Measurements from ENCODE around the gene JSRP1.

JSRP1 gene

DNA sequence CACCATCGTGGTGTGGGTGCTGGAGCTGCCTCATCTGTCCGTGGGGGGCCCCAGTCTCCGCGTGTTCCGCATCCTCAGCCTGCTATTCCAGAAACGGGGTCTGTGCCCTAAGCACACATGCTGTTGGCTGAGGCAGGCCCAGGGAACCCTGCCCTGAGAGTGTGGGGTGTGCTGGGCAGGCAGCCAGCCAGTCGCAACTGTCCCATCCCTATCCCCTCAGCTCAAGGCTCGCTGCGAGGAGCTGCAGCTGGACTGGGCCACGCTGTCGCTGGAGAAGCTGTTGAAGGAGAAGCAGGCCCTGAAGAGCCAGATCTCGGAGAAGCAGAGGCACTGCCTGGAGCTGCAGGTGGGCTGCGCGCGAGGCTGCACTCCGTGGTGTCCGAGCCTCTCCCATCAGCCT lies 42.0 kb downstream of the JSRP1 start:
- no peak for DNase-seq

DNA sequence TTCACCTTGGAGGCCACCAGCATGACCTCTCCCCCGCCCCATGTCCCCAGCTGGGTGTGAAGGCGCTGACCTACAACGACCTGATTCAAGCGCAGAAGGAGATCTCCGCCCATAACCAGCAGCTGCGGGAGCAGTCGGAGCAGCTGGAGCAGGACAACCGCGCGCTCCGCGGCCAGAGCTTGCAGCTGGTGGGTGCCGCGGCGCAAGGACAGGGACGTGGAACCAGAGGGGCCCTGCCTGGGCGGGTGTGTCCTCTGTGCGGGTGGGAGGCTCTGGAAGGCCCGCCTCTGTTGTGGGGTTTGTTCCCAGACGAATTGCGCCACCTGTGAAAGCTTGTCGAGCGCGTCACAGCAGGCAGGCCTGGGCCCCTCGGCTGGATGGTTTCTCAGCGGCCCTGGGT lies 42.4 kb downstream of the JSRP1 start:
- no peak for DNase-seq

DNA sequence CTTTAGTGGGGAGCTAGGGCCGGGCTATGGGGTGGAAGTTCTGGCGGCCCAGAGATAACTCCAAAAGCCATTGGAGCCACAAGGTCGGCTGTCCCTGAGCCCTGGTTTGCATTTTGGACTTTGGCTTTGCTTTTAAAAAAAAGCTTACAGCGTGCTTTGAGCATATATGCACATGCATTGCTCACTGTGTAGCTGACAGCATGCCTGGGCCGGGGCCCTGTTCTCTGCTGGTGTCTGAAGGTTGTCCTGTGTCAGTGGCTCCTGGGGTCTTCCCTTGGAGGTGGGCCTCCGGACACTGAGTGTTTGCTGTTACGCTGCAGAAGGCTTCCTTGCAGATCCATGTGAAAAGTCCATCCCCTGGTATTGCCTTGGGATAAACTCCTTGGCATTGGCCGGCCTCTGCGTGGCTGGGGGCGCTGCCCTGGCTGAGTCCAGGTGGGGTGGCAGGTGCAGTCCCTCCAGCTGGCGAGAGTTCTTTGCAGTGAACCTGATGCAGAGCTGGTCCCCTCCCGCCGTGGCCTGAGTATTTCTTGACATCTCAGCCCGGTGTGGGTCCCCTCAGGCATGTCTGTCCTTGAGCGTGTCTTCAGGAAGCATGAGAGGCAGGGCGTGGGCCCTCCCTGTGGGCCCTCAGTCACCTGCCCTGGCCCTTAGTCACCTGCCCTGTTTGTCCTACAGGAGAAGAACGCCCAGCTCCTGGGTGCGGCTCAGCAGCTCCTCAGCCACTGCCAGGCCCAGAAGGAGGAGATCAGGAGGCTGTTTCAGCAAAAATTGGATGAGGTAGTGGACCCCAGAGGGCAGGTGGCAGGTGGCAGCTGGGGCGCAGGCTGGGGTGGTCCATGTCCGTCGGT lies 43.1 kb downstream of the JSRP1 start:
- no peak for DNase-seq

GRCh38 chr19:2210987-2211740 lies 45.1 kb downstream of the JSRP1 start:
- DNase-seq, result no peak

DNA sequence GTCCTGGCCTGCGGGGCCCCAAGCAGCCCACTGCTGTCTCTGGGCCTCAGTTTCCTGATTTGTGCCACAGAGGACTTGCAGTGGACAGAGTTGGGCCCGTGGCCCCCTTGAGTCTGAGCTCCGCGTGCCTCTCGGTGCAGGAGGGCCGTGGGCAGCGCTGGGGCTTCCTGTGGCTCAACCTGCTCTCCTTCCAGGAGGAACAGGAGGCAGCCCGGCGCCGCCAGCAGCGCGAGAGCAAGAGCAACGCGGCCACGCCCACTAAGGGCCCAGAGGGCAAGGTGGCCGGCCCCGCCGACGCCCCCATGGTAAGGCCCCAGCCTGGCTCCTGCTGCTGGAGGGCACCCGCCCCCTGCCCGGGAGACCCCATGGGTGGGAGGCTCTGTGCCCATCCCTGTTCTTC lies 46.0 kb downstream of the JSRP1 start:
- no peak for DNase-seq

DNA sequence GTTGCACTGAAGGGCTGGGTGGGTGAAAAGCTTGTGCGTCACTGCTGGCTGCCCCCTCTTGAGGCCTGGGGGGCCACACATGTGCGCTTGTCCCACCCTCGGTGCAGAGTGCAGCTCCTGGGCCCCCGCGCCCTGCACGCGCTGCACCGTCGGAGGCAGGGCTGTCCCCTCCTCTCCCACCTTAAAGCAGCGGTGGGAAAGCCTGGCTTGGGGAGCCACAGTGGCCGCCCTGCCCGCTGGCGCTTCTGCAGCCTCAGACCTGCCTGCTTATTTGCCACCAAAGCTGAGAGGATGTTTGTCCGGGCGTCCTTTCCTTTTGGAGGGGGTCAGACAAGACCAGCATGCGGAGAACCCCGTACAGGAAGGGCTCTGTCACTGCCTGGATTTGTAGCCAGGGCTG lies 46.8 kb downstream of the JSRP1 start:
- no peak for DNase-seq

DNA sequence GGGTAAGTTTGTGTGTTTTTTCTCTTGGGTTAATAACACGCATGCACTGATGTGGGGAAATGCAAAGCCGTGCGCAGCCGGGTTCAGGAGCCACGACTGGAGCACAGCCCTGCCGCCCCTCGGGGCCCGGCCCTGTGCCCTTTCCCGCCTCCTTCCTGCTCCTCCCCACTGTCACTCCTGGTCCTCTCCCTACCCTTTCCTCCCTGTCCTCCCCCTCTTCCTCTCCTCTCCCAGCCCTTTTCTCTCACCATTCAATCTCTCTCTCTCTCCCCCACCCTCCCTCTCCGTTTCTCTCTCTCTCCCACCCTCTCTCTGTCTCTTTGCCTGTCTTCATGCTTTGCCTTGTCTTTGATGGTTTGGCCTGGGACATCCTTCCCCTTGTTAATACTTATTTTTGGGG lies 47.2 kb downstream of the JSRP1 start:
- DNase-seq, result no peak

- DNase-seq, result no peak
Observed at GRCh38 chr19:2207991-2208860, 48.0 kb downstream of the JSRP1 start.

- no peak for DNase-seq
Observed at GRCh38 chr19:2207008-2207407, 49.2 kb downstream of the JSRP1 start.

GRCh38 chr19:2202366-2202765 lies 53.9 kb downstream of the JSRP1 start:
- no peak for DNase-seq

All from NCI-H2029 (cell line).